ENCODE data around the gene ADH1C.

Gene ADH1C

DNA sequence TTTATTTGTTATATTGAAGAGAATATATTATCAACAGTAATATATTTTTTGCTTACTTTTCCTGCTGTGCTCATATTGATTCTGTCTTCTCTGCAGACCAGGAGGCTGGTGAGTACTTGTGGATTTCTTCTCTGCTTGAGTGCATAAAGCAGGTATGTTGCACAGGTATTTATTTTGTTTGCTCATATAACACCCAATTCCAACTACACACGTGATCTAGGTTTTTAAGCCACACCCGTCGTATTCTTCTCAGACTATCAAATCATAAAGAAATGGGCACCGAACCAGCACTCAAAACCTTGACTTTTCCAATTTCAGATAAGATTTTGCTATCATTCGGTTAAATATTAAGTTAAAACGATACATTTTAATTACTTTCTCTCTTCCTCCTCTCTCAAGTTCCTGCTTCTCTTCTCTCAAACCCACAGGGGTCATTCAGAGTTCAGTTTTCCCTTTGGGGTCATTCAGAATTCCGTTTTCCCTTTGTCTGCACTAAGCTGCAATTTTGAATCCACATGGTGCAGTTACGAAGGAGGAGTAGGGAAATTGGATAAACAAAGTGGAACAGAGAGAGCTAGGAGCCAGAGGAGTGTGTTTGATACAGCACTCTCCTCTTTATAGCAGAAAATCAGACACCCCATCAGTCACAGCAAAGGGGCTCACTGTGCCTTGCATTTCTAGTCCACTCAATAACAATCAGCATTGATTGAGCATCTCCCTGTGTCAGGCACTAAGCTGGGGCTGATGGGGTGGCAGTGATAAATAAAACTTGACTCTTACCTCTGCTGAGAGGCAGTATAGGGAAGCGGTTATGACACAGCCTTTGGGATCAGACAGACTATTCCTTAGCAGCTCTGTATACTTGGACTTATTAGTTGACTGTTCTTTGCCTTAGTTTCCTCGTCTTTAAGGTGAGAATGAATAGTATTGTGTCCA, at the start of gene ADH1C:
Gene ADH1C (minus strand): TSS at position 145 of the 936 bp plus-strand sequence. CDS start 71 bp downstream, at position 74.
- no peak within 1 kb of the TSS for H3K4me3 Mint-ChIP-seq
- no peak within 1 kb of the TSS for H3K27ac Mint-ChIP-seq
- no peaks in the 10 kb centered on the region for H3K27me3 Mint-ChIP-seq (ENCODE audit: low read depth, poor library complexity)
- H3K9me3 Mint-ChIP-seq = peaks cover 30% of the 10 kb centered on the region
- no peak for DNase-seq
- H3K36me3 Mint-ChIP-seq (ENCODE audit: low read depth) = no peaks in the 10 kb centered on the region
- TF ChIP-seq, protein P1, sequence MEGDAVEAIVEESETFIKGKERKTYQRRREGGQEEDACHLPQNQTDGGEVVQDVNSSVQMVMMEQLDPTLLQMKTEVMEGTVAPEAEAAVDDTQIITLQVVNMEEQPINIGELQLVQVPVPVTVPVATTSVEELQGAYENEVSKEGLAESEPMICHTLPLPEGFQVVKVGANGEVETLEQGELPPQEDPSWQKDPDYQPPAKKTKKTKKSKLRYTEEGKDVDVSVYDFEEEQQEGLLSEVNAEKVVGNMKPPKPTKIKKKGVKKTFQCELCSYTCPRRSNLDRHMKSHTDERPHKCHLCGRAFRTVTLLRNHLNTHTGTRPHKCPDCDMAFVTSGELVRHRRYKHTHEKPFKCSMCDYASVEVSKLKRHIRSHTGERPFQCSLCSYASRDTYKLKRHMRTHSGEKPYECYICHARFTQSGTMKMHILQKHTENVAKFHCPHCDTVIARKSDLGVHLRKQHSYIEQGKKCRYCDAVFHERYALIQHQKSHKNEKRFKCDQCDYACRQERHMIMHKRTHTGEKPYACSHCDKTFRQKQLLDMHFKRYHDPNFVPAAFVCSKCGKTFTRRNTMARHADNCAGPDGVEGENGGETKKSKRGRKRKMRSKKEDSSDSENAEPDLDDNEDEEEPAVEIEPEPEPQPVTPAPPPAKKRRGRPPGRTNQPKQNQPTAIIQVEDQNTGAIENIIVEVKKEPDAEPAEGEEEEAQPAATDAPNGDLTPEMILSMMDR (IDR thresholded peaks at IDR 0.05) = no peak
- H3K4me1 Mint-ChIP-seq = peaks cover 6% of the 10 kb centered on the region

DNA sequence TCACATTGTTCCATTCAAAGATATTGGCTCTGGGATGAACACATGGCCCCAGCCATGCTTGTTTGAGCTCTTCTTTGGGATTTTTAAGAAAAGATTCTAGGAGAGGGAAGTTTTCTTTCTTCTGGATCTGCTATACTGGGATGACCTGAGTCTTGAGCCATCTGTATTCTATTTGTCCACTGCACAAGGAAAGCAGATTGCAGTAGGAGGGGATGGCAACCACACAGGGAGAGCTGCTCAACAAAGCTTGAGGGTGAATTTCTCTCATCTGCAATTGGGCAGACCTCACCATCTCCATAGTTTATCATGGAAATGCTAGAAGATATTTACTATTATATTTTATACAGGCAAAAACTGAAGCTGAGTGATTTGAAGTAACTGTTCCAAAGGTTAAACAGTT, 48.3 kb upstream of the ADH1C start:
- H3K27me3 Mint-ChIP-seq (ENCODE audit: low read depth, poor library complexity) = peaks cover 6% of the 10 kb centered on the region
- H3K36me3 Mint-ChIP-seq (ENCODE audit: low read depth) = no peaks in the 10 kb centered on the region
- no peak for DNase-seq
- no peak overlapping the region for H3K27ac Mint-ChIP-seq
- TF ChIP-seq, protein P1 (IDR thresholded peaks at IDR 0.05) = no peak
- H3K9me3 Mint-ChIP-seq = peaks cover 26% of the 10 kb centered on the region
- no peak overlapping the region for H3K4me3 Mint-ChIP-seq
- no peaks in the 10 kb centered on the region for H3K4me1 Mint-ChIP-seq

DNA sequence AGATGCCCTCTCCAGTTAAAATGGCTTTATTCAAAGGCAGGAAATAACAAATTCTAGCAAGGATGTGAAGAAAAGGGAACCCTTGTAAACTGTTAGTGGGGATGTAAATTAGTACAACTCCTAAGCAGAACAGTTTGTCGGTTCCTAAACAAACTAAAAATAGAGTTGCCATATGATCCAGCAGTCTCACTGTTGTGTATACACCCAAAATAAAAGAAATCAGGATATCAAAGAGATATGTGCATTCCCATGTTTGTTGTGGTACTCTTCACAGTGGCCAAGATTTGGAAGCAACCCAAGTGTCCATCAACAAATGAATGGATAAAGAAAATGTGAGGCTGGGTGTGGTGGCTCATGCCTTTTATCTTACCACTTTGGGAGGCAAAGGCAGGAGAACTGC, 46.5 kb upstream of the ADH1C start:
- no peak overlapping the region for H3K27ac Mint-ChIP-seq
- DNase-seq = no peak
- TF ChIP-seq, protein P1 (IDR thresholded peaks at IDR 0.05) = no peak
- H3K4me1 Mint-ChIP-seq = peaks cover 5% of the 10 kb centered on the region
- H3K27me3 Mint-ChIP-seq (ENCODE audit: low read depth, poor library complexity) = peaks cover 5% of the 10 kb centered on the region
- H3K36me3 Mint-ChIP-seq (ENCODE audit: low read depth) = no peaks in the 10 kb centered on the region
- H3K9me3 Mint-ChIP-seq = peaks cover 26% of the 10 kb centered on the region
- no peak overlapping the region for H3K4me3 Mint-ChIP-seq

DNA sequence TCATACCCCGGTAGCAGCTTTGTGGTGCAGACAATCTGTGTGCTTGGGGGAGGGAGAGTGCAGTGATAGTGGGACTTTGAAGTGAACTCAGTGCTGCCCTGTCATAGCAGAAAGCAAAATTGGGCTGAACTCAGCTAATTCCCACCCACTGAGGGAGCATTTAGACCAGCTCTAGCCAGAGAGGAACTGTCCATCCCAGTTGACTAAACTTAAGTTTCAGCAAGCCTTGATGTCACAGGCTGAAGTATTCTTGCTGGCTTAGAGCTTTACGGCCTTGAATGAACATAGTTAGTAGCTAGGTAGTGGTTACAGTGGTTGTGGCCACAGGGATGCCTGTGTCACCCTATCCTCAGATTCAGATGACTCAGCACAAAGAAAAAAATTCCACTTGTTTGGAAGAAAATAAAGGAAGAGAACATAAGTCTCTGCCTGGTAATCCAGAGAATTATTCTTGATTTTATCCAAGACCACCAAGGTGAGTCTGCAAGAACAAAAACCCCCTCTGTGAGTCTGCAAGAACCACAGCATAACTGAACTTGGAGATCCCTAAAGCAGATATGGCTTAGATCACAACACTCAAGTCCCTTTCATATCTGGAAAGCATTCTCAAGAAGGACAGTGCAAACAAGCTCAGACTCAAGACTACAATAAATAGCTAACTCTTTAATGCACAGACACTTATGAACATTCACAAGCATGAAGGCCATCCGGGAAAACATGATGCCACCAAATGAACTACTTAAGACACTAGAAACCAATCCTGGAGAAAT, 43.2 kb upstream of the ADH1C start:
- peaks cover 41% of the 10 kb centered on the region for H3K9me3 Mint-ChIP-seq
- TF ChIP-seq, protein P1 (IDR thresholded peaks at IDR 0.05) = no peak
- peaks cover 5% of the 10 kb centered on the region for H3K4me1 Mint-ChIP-seq
- H3K36me3 Mint-ChIP-seq (ENCODE audit: low read depth) = no peaks in the 10 kb centered on the region
- H3K27ac Mint-ChIP-seq = no peak overlapping the region
- H3K27me3 Mint-ChIP-seq (ENCODE audit: low read depth, poor library complexity) = peaks cover 2% of the 10 kb centered on the region
- H3K4me3 Mint-ChIP-seq = no peak overlapping the region
- no peak for DNase-seq

DNA sequence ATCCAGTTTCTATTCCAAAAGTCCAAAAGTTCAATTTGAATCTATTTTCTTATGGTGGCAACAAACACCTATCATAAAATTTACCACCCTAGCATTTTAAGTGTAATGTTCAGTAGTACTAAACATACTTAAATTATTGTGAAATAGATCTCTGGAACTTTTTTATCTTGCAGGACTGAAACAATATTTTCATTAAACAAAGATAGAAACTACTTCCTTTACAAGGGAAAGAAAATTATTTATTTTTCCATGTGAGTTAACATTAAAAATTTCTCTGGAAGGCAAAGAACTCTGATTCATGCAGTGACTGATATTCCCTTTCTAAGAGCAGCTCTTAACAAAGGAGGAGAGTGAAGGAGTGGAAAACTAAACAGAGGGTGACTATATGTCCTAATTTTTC, 42.4 kb upstream of the ADH1C start:
- H3K36me3 Mint-ChIP-seq (ENCODE audit: low read depth) = no peaks in the 10 kb centered on the region
- H3K27ac Mint-ChIP-seq = no peak overlapping the region
- no peak for DNase-seq
- H3K4me3 Mint-ChIP-seq = no peak overlapping the region
- H3K27me3 Mint-ChIP-seq (ENCODE audit: low read depth, poor library complexity) = peaks cover 2% of the 10 kb centered on the region
- peaks cover 5% of the 10 kb centered on the region for H3K4me1 Mint-ChIP-seq
- TF ChIP-seq, protein P1 (IDR thresholded peaks at IDR 0.05) = no peak
- H3K9me3 Mint-ChIP-seq = peaks cover 44% of the 10 kb centered on the region

Measured in nephron progenitor cell (in vitro differentiated cells).